ENCODE measurements around the gene CDH4.

DNA sequence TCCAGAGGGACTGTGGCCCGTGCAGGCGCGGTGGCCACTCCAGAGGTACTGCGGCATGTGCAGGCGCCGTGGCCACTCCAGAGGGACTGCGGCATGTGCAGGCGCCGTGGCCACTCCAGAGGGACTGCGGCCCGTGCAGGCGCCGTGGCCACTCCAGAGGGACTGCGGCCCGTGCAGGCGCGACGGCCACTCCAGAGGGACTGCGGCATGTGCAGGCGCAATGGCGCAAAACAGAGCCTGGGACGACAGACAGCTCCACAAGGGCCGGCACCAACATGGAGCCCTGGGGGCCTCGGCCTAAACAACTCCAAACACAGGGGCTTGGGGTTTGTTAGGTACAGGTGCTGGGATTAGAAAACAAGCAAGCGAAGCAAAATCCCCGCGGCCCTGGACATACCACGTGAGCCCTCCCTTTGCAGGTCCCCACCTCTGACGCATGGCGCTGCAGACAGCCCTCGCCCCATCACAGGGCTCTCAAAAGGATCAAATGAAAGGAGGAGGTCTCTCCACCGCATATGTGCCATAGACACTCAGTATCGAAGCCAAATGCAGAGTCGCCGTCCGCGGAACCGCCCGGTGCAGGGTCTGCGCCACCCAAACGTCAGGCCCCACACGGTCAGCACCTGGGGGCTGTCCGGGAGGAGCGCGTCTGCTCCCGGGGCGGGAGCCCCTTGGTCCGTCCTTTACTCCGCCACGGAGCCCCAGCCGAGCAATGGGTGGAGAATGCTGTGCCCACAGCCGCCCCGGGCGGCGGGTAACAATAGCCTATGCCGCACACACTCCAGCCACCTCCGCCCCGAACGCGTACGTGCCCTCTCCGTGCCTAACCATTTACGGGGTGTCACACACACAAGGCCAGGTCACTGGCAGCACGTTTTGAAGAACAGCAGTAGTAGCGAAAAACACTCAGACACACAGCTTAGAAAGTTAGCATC, 727.9 kb downstream of the CDH4 start:
- TF ChIP-seq, protein P1, sequence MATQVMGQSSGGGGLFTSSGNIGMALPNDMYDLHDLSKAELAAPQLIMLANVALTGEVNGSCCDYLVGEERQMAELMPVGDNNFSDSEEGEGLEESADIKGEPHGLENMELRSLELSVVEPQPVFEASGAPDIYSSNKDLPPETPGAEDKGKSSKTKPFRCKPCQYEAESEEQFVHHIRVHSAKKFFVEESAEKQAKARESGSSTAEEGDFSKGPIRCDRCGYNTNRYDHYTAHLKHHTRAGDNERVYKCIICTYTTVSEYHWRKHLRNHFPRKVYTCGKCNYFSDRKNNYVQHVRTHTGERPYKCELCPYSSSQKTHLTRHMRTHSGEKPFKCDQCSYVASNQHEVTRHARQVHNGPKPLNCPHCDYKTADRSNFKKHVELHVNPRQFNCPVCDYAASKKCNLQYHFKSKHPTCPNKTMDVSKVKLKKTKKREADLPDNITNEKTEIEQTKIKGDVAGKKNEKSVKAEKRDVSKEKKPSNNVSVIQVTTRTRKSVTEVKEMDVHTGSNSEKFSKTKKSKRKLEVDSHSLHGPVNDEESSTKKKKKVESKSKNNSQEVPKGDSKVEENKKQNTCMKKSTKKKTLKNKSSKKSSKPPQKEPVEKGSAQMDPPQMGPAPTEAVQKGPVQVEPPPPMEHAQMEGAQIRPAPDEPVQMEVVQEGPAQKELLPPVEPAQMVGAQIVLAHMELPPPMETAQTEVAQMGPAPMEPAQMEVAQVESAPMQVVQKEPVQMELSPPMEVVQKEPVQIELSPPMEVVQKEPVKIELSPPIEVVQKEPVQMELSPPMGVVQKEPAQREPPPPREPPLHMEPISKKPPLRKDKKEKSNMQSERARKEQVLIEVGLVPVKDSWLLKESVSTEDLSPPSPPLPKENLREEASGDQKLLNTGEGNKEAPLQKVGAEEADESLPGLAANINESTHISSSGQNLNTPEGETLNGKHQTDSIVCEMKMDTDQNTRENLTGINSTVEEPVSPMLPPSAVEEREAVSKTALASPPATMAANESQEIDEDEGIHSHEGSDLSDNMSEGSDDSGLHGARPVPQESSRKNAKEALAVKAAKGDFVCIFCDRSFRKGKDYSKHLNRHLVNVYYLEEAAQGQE (IDR thresholded peaks at IDR 0.05; ENCODE audit: insufficient replicate concordance, low read depth), result no peak
- TF ChIP-seq, protein P2, sequence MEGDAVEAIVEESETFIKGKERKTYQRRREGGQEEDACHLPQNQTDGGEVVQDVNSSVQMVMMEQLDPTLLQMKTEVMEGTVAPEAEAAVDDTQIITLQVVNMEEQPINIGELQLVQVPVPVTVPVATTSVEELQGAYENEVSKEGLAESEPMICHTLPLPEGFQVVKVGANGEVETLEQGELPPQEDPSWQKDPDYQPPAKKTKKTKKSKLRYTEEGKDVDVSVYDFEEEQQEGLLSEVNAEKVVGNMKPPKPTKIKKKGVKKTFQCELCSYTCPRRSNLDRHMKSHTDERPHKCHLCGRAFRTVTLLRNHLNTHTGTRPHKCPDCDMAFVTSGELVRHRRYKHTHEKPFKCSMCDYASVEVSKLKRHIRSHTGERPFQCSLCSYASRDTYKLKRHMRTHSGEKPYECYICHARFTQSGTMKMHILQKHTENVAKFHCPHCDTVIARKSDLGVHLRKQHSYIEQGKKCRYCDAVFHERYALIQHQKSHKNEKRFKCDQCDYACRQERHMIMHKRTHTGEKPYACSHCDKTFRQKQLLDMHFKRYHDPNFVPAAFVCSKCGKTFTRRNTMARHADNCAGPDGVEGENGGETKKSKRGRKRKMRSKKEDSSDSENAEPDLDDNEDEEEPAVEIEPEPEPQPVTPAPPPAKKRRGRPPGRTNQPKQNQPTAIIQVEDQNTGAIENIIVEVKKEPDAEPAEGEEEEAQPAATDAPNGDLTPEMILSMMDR (IDR thresholded peaks at IDR 0.05; ENCODE audit: insufficient read depth, low read length), result no peak
- TF ChIP-seq POLR2AphosphoS5 (IDR thresholded peaks at IDR 0.05; ENCODE audit: low read depth) (no peak), GABPA (IDR thresholded peaks at IDR 0.05; ENCODE audit: low read depth) (no peak), SPI1 (IDR thresholded peaks at IDR 0.05; ENCODE audit: borderline replicate concordance, low read depth) (no peak)
